ENCODE measurements around the gene NSD1. TPM values are rescaled to one million over a fixed set of nuclear protein-coding genes. Genes with fewer than 3 reads are reported as not detected.

Gene NSD1
- total and polyA plus RNA-seq, 2 of the 4 experiments (the other 2 are of a cell fraction), result 7.7 to 31.0 TPM

DNA sequence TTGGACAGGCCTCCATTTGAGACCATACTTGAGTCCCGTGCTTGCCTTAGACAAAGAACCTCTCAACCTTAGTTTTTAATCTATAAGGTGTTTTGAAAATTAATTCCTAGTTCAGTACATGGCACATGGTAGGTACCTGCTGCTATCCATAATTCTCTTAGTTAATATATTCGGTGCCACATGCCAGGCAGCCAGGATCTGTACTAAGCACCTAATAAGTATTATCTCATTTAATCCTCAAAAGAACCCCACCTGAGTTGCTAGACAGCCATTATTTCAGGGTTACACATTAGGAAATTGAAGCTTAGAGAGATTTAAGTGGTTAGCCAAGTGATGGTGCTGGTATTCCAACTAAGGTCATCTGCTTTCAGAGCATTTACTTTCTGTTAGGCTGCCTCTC, 29.9 kb downstream of the NSD1 start:
- ChIA-PET CTCF (no interaction called here), POLR2A (ENCODE audit: unreplicated experiment) (no interaction called here)
- Histone ChIP-seq H3K36me3 (ENCODE audit: control insufficient read depth, insufficient read depth, low read length) (peaks cover 14% of the 10 kb centered on the region), H2AFZ (replicated peaks; ENCODE audit: low read length, poor library complexity) (no peak overlapping the region), H3K56ac (ENCODE audit: extremely low read depth, insufficient read depth, low read length) (no peak overlapping the region), H3K14ac (replicated peaks; ENCODE audit: low read depth, low read length) (no peak overlapping the region), H3K79me1 (ENCODE audit: low read depth in 1 of 2, low read length in 2 of 2) (peaks cover 25 to 72% of the 10 kb centered on the region in 2 experiments), H4K8ac (ENCODE audit: low read depth in 2 of 2, low read length in 2 of 2) (no peak overlapping the region), H4K20me1 (ENCODE audit: insufficient read depth, low read length) (peaks cover 14% of the 10 kb centered on the region), H4K5ac (ENCODE audit: low read depth, low read length) (no peak overlapping the region), H3K9me3 (ENCODE audit: control insufficient read depth, insufficient read depth, low read length) (no peaks in the 10 kb centered on the region), H3K27me3 (ENCODE audit: control insufficient read depth, insufficient read depth, low read length) (no peaks in the 10 kb centered on the region), H3K9ac (ENCODE audit: low read depth, low read length) (no peak overlapping the region), H3K9me1 (ENCODE audit: insufficient read depth, low read length) (peaks cover 4% of the 10 kb centered on the region), H2BK20ac (ENCODE audit: low read depth, low read length) (no peak overlapping the region), H3K4me3 (ENCODE audit: insufficient read depth, low read depth, low read length) (no peak overlapping the region), H3K27ac (ENCODE audit: insufficient read depth, low read length) (no peak overlapping the region), H2BK15ac (ENCODE audit: low read depth, low read length) (no peak overlapping the region), H3K4me2 (ENCODE audit: low read depth, low read length) (no peak overlapping the region), H3K4me1 (ENCODE audit: control insufficient read depth, insufficient read depth, low read length) (no peaks in the 10 kb centered on the region), H3K23ac (ENCODE audit: low read depth, low read length) (no peak overlapping the region), H2AK9ac (replicated peaks; ENCODE audit: low read depth, low read length, poor library complexity) (no peak overlapping the region), H2BK120ac (ENCODE audit: low read depth, low read length) (no peak overlapping the region), H2BK5ac (ENCODE audit: low read depth, low read length, poor library complexity, severe bottlenecking) (no peak overlapping the region), H2AK5ac (ENCODE audit: low read depth, low read length) (no peak overlapping the region), H3K18ac (ENCODE audit: low read depth, low read length) (no peak overlapping the region), H4K91ac (ENCODE audit: insufficient read depth, low read depth, low read length) (no peak overlapping the region), H3K4ac (ENCODE audit: low read depth, low read length) (no peak overlapping the region)
- ATAC-seq (ENCODE audit: low read depth), result no peak
- intact Hi-C loops (cut with micrococcal nuclease), result no loop called here
- in situ Hi-C loops (cut with MboI; ENCODE audit: low sequenced_read_pairs), result no loop called here
- no CpG with 5 or more reads among the region's 2 CpGs for WGBS, 2 experiments (ENCODE audit: extremely low coverage in 2 of 2, insufficient read length in 1 of 2)
- TF ChIP-seq CEBPB (IDR thresholded peaks at IDR 0.05; ENCODE audit: low read depth, low read length) (no peak), SMC3 (IDR thresholded peaks at IDR 0.05; ENCODE audit: low read depth, low read length) (no peak), RAD21 (IDR thresholded peaks at IDR 0.05; ENCODE audit: low read length) (no peak)
- dilution Hi-C loops (cut with HindIII; ENCODE audit: low sequenced_read_pairs, unreplicated experiment), result no loop called here
- BruUV-seq (replicated peaks), result no TSS peak
- DNase-seq, result no peak

All from IMR-90 (cell line).